Measurements from ENCODE around the gene PPME1.

DNA sequence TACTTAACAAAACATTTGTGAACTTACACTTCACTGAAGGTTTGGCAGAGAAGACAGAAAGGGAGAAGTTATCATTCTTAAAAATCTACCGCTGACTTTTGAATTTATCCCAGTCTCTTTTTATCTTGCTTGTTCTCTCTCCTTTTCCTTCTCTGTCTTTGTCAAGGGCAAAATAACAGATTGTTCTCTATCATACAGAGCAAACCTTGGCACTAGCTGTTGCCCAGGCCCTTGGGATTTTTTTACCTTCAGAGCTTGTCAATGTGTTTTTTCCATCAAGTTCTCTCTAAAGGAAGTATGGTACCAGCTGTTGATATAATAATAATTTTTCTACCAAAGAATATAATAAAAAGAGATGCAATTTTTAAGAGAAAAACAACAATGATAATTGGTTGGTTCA lies 67.2 kb downstream of the PPME1 start:
- TF ChIP-seq, protein P1, sequence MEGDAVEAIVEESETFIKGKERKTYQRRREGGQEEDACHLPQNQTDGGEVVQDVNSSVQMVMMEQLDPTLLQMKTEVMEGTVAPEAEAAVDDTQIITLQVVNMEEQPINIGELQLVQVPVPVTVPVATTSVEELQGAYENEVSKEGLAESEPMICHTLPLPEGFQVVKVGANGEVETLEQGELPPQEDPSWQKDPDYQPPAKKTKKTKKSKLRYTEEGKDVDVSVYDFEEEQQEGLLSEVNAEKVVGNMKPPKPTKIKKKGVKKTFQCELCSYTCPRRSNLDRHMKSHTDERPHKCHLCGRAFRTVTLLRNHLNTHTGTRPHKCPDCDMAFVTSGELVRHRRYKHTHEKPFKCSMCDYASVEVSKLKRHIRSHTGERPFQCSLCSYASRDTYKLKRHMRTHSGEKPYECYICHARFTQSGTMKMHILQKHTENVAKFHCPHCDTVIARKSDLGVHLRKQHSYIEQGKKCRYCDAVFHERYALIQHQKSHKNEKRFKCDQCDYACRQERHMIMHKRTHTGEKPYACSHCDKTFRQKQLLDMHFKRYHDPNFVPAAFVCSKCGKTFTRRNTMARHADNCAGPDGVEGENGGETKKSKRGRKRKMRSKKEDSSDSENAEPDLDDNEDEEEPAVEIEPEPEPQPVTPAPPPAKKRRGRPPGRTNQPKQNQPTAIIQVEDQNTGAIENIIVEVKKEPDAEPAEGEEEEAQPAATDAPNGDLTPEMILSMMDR (IDR thresholded peaks at IDR 0.05) = no peak
- TF ChIP-seq POLR2A (IDR thresholded peaks at IDR 0.05) = no peak

All from Peyer's patch (tissue), 4 donors.